Stimulated activated CD8-positive, alpha-beta memory T cell treated with anti-CD3 and anti-CD28 coated beads, Interleukin-15, amount 100 ng/mL, for 1 hour (primary cell): Measurements from ENCODE around the gene TUBGCP6.
A peak's percentile ranks its signal among the peaks of the same experiment; 100 is the strongest.

ENCODE experiments used
- DNase-seq: peaks from one replicate; pipeline ENCODE4 v3.0.0-alpha.2; 2020; ENCODE audit warnings: low read depth

The TUBGCP6 gene

DNA sequence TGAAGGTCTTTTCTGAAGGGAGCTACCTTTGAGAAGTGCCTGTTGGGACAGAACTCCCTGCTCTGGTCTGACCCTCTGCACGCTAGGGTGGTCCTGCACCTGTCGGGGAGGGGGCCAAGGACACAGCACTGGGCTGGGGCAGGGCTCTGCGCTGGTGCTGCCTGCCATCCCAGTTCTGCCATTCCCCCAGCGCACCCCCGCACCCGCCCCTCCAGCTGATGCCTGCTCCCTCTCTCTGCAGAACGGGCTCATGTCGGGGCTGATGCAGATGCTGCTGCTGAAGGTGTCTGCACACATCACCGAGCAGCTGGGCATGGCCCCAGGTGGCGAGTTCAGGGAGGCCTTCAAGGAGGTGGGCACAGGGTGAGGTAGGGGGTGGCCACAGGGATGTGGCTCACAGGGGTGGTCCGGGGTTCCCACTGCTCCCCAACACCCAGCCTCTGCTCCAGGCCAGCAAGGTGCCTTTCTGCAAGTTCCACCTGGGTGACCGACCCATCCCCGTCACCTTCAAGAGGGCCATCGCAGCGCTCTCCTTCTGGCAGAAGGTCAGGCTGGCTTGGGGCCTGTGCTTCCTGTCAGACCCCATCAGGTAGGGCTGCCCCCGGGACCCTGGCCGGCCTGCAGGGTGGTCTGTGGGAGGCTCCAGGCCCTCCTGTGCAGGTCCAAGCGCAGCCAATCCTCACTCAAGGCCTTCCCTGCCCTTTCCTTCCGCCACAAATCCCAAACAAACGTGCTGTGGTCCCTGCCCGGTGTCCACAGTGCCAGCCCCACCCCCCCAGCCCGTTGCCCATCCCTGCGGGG is 47.6 kb downstream of the TUBGCP6 start:
- no peak for DNase-seq

DNA sequence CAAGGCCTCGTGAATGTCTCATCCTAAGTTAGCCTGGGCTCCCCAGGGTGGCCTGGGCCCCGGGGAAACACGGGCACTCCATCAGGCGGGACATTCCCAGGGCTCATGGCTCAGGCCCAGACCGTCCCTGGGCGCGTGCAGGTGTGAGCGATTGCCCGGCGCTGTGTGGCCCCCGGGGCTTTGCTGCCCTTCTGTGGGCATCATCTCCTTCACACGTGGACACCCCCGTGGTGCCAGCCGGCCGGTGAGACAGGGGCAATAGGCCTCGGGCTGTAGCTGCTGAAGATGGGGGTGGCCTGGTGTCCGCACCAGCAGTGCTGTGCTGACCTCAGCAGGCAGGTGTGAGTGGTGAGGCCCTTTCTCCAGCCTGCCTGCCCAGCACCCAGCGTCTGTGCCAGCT is 48.6 kb downstream of the TUBGCP6 start:
- no peak for DNase-seq

DNA sequence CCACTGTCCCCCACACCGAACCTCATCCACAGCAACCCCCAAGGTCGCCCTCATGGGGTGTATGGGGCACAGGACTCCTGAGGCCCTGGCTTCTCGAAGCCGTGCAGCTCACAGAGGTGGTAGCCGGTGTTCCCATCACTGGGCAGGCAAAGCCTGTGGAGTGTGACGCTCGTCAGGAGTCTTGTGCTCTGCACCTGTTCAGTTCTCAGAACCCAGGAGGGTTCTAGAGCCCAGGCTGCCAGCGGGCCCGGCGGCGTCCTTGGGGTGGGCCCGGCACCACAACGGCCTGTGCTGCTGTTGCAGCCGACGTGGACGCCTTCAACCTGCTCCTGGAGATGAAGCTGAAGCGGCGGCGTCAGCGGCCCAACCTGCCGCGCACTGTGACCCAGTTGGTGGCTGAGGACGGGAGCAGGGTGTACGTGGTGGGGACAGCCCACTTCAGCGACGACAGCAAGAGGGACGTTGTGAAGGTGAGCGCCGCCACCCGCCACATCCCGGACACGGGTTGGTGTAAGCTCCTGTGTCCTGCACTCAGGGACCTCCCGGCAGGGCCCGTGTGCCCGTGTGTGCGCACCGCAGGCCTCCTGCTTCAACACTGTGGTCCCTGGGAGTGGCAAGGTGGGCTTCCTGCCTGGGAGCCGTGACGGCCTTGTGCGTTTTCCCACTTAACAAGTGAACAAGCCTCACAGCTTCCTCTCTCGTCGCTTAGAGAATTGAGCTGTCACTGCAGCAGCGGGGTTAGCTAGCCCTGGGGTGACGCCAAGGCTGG is 50.6 kb downstream of the TUBGCP6 start:
- no peak for DNase-seq

DNA sequence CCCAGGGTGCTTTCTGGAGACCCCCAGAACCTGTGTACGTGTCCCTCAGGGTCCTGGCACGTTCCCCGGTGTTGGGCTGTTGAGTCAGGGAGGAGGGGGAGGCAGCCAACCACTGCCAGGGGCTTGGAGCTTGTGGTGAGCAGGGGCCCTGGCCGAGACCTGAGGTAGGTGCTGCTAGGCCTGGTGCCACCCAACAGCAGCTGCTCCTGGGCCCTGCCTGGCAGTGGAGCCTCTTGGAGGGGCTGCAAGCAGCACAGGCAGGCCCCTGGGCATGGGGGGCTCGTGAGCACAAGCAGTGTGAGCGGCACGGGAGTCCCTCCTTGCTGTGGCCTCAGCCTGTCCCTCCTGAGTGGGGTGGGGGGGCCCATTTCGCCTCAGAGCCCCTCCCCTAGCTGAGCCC is 51.2 kb downstream of the TUBGCP6 start:
- DNase-seq = no peak

DNA sequence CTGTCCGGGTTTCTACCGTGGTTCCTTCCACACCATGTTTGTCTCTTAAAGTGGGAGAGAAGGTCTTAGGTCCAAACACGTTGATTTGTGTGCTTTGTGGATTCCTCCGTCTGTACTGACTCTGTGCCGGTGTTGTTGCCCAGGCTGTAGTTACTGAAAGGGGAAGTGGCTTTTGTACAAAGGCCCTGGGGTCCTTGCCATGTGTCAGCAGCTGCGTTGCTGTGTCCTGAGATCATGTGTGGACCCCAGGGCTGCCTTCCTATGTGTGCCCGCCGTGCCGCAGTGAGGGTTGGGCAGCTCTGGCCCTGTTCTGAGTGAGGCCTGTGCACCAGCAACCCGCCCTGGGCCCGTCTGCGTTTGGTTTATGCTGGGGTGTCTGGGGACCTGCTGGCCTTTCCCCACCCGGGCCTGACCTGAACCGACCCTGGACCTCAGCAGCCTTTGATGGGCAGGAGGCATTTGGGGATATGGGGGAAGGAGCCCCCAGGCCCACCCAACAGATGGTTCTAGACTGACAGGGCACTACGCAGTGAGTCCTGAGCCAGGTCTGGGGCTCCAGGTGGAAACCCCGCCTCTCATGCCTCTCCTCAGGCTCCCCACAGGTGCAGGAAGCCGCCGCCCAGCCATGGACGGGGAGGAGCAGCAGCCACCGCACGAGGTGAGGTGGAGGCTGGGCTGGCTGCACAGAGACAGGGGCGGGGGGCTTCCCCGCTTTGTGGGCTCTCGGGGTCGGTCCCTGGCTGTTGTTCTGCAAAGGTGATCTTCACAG is 52.2 kb downstream of the TUBGCP6 start:
- DNase-seq = no peak

DNA sequence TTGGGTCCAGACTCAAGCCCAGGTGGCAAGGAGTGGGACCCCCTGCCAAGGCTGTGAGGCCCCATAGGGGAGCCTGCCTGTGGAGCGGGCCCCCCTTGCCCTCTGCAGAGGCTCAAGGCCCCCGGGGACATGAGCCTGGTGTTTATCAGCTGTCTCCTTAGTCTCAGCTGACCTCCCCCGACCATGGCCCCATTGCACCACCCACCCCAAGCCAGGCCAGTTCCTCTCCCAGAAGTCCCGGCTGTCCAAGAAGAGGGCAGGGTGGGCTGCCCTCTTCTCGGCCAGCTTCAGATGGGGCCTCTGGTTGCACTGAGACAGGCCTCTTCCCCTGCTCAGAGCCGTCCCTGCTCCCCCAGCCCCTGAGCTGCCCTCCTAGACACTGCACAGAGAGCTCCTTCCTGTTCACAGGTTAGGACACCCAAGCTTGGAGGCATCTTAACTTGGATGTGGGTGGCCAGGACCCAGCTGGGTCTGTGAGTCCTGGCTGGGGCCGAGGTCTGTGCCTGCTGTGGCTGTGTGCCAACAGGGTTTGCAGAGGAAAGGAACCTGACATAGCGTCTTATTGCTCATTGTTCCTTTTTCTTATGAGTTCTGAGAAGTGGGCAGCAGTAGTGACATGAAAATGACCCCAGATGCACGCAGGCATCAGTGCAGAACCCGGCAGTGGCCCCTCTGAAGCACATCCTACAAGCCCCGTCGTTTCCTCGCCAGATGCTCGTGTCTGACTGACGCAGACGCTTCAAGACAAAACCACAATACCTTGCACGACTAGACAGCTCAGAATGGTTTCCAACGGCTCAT is 53.7 kb downstream of the TUBGCP6 start:
- DNase-seq = peak; percentile 48

DNA sequence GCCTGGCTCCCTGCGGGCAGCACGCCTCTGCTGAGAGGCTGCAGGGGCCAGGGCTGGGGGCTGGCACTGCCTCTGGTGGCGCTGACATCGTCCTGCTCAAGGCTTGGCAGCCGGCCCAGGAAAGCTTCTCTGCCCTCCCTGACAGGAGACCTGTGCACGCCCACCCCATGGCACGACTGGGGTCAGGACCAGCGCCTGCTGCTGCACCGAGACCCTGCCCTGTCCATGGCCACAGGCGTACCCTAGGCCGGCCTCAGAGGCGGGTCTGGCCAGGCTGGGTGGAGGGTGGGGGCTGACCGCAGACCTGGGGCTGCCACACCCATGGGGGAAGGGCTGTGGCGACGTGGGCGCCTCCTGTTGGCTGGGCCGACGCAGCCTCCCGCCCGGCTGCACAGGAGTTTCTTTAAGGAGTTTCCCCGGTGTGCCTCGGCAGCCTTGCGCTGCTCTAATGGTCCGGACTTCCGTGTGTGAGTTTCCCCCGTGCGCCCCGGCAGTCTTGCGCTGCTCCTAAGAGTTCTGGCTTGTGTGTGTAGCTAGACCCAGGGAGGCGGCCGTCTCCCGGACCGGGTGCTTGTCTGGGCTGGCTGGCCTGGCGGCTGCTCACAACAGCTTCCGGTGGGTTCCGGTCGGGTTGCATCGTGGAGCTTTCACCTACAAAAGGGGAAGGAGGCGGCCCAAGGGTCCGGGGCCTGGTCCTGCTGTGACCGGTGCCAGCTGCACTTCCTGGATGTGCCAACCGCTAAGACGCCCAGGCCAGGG is 54.5 kb downstream of the TUBGCP6 start:
- peak; percentile 47 for DNase-seq

DNA sequence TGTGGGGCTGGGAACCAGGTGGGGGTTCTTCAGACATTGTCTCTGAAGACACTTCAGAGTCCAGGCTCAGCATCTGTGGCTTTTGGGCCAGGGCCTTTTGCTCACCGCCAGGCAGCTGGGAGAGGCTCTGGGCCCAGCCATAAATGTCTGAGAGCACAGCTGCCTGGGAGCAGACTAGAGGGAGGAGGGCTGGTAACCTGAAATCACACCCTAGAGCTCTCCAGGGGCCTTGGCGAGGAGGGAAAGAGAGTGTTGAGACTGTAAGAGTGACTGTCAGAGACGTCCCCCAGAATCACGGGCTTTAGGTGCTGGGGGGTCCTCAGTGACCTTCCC is 55.0 kb downstream of the TUBGCP6 start:
- no peak for DNase-seq

DNA sequence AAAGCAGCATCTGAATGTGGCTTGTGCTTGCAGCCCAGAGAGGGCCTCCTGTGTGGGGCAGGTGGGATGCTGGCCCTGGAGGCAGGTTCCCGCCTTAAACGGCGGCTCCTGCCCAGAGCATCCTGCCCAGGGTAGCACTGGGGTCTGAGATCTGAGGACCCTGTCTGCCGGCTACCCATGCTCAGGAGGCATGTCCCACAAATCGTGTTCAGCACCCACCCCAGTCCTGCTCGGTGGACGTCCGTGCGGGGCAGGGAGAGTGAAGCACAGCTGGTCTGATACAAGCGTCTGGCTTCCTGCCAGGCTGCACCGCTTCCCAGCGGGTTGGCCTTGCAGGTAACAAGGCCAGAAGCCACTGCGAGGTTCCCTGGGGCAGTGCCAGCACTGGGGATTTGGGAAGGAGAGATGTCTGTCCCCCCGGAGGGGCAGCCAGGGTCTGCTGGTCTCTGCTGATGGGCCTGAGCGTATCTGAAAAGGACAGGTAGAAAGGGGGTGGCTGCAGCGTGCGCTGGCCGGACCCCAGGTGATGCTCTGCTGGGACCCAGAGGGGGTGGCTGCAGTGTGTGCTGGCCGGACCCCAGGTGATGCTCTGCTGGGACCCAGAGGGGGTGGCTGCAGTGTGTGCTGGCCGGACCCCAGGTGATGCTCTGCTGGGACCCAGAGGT is 55.5 kb downstream of the TUBGCP6 start:
- DNase-seq = no peak

DNA sequence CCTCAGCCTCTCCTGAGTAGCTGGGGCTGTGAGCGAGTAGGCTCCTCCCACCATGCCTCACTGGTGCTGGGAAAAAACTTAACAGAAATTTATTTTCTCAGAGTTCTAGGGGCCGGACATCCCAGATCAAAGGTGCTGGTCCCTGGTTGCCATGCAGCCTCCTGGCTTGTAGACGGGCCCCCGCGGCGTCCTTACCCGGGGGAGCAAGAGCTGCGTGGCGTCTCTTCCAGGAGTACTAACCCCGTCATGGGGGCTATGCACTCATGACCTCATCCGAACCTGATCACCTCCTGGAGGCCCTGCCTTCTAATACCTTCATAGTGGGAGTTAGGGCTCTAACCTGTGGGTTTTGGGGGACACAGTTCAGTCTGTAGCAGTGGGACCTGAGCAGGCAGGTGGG is 56.5 kb downstream of the TUBGCP6 start:
- no peak for DNase-seq

DNA sequence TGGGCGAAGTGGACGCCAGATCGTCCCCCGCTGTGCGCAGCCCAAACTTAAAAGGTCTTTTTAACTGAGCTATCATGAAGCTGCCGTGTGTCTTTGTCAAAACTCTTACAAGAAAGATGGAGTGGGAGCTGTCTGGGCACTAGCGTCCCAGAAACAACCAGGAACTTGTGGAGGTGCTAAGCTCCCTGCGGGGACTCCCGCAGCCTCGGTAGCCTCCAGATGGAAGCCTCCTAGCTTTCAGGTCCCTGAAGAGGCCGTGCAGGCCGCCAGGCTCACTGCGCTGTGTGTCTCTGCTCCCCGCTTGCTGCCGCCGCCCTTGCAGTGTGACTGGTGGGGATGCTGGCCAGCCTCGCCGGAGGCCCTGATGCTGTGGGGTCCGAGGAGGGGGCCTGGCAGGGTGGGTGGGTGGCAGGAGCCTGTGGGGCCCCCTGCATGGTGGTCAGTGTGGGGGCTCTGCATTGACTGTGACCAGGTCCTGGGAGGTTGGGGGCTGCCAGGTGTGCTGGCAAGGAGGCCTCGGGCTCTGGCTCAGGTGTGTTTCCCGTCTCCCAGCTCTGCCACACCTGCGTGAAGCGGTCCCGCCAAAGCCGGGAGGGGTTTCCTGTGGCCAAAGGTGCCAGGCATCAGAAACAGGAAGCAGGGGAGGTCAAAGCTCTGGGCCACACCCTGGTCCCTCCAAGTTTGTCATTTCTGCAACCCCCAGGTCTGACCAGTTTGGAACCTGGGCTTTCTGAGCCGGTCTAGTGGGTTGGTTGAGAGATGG is 57.9 kb downstream of the TUBGCP6 start:
- no peak for DNase-seq

DNA sequence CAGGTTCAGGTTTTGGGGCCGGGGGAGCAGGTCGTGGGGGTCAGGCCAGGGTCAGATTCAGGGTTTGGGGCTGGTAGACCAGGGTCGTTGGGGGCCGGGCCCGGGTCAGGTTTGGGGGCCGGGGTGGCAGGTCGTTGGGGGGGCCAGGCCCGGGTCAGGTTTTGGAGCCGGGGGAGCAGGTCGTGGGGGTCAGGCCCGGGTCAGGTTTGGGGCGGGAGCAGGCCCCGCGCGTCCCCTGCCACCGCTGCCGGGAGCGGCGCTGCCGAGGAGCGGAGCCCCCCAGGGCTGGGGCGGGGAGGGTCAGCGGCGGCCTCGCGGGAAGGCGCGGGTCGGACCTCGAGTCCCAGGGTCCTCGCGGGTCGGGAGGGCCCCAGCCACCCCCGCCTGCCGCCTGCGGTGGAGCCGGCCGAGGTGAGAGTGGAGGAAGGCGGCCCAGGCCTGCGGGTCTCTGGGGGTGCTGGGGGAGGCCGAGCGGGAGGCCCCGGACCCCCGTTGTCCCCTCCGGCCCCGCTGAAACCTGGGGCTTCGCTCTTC is 58.6 kb downstream of the TUBGCP6 start:
- no peak for DNase-seq

DNA sequence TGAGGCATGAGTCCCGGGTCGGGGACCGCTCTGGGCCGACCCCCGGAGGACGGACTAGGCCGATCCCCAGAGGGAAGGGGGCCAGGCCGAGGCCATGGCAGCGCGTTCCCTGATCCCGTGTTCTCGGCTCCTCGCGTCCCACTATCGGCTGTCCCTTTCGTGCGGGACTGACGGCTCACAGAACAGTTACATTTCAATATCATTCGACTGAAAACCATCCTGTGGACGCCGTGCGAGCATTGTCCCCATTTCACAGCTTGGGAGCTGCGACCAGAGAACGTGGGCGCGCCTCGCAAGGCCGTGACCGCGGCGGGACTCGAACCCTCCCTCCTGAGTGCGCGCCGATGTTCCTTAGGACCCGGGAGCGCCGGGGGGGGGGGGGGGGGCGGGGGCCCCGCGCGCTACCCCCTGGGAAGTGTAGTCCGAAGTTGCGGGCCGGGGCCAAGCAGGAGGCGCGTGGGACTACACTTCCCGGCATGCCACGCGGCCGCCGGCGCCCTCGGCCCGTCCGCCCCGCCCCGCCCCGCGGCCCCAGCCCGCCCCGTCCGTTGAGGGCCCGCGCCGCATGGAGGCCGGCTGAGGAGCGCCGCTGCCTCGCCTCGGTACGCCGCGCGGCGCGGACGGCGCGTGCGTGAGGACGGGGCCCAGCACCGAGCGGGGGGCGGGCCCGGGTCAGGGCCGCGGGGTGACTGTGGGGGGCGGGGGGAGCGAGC is 59.3 kb downstream of the TUBGCP6 start, which contains the start of gene TRABD:
Gene TRABD (plus strand): TSS at position 539 of the 713 bp plus-strand sequence. CDS start 7,148 bp downstream, outside the sequence.
- DNase-seq = peak; percentile 70

DNA sequence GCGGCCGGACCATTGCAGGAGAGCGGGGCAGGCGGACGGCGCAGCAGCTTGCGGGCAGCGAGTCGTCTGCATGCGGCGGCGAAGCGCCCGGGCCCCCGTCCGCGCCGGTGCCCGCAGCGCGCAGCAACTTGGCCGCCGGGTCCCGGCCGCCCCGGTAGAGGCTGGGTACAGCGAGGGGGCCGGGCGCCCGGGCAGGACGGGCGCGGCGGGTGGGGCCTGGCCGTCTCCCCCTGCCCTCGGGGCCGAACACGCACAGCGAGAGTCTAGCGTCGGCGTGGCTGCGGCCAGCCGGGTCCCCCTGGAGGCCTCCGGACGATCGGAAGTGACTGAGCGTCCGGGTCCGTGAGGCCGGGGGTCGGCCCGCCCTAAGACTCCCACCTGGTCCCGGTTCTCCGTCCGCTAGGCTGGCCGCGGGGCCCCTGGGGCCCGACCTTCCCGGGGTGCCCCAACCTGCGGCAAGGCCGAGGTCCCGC is 59.9 kb downstream of the TUBGCP6 start:
- DNase-seq = no peak

DNA sequence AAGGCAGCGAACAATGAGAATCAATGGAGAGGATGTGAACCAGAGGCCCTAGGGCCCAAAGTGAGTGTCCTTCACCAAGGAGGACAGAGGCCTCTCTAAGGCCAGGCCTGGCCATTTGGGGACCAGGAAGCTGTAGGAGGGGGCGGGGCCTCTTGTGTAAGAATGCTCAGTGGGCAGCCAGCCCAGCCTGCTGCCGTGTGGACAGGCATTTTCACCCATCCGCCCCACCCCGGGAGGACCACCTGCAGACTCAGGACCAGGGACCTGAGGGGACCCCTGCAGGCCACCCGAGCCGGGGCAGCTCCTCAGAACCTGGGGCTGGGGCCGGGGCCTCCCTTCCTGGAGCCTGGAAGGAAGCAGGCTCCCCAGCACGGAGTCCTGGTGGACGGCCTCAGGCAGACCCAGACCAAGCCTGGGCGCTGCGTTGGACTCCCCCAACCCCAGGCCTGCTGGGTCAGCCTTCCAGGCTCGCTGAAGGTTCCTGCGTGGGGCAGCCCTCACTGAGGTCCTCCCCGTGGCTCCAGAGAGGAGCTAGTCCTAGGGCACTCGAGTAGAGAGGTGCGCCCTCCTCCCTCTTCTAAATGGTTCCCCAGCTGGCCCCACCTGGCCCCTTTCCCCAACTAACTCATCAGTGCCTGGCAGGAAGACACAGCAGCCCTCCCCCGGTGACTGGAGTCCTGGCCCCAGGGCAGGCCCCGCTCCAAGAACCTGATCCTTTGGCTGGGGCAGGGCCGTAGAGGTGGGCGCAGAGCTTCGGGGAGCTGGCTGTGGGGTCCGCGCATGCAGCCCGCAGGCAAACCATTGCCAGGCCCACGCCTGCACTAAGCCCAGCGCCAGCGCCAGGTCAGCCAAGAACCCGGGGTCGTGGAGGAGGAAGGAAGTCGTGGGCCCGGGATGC is 60.6 kb downstream of the TUBGCP6 start:
- DNase-seq = no peak

DNA sequence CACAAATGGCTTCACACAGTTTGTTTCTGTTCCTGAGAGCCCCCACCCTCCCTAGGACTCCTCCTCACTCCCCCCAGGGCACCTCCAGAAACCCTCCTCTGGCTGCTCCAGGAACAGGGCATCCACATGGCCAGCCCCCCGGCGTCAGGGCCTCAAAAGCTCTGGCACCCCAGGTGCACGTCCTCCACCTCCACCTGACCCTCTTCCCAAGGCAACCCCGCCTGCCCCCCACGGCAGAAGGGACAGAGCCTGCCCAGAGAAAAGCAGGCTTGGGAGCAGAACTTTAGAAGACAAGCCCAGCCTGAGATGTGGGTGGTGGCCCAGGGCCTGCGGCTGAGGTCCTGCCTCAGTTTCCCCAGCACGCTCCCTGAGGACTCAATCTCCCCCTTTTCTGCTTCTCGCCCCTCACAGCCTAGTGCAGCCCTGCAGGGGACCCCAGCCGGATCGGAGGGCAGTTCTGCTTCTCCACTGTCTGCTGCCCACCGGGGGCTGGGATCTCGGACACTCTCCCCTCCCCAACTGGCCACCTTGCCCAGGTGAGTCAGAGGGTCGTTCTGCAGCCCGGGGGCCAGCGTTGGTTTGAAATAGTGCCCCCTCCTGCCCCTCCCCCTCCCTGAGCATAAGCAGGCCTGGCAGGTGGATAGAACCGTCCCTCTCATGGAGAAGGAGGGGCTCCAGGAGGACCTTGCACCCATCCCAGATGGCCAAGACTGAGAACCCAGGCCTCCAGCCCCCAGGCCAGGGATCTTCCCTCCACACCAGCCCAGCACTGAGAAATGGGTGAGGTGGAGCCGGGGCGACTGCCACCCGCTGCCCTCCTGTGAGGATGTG is 61.5 kb downstream of the TUBGCP6 start:
- DNase-seq = no peak
